B cell (primary cell): ENCODE measurements around the gene NIPSNAP2. TPM values are rescaled to one million over a fixed set of nuclear protein-coding genes. Genes with fewer than 3 reads are reported as not detected.

Source experiments
- ATAC-seq: fragments of 200-7000 bp; cut with Tn5 transposase; one replicate; pipeline ENCODE4 v1.10.0; 2021; ENCODE audit warnings: low read depth, mild to moderate bottlenecking, moderate number of reproducible peaks, moderate library complexity
- CTCF ChIA-PET: fragments of 350-600 bp; sonication (Branson Sonifier 250); formaldehyde crosslinking; loops from one replicate; lab custom pipeline; 2021; ENCODE audit warnings: antibody characterized with exemption, inconsistent platforms; lab: Charles Lee
- POLR2A ChIA-PET: fragments of 350-600 bp; sonication (Branson Sonifier 250); formaldehyde crosslinking; loops from one replicate; lab custom pipeline; 2021; ENCODE audit warnings: antibody characterized with exemption; lab: Charles Lee
- DNase-seq: peaks from one replicate; pipeline ENCODE4 v3.0.0; 2013
- H2AFZ ChIP-seq: 2 replicates; pipeline ENCODE4 v1.6.1; 2012; ENCODE audit warnings: mild to moderate bottlenecking, low read depth, low read length; ENCODE audit not compliant: insufficient read depth, poor library complexity, severe bottlenecking
- H3K27ac ChIP-seq, 2 donors: 1 replicate in 1 of 2; 2 replicates in 1 of 2; pipeline ENCODE4 v1.5.1; 2012 to 2013; ENCODE audit warnings: low read length in 2 of 2, mild to moderate bottlenecking in 2 of 2, moderate library complexity in 1 of 2
- H3K27me3 ChIP-seq, 4 experiments: fragments of 200-600 bp in 1 of 4; sonication (generic) in 1 of 4; replicated peaks in 1 of 4; 1 replicate in 2 of 4; 2 replicates in 2 of 4; pipeline versions ENCODE4 v1.6.1 to v1.7.0; 2013 to 2016; ENCODE audit warnings: low read length in 3 of 4, mild to moderate bottlenecking in 2 of 4, mixed read lengths in 1 of 4, moderate library complexity in 1 of 4; ENCODE audit not compliant: insufficient read depth in 4 of 4, control insufficient read depth in 3 of 4; ENCODE audit errors: control extremely low read depth in 1 of 4
- H3K36me3 ChIP-seq, 2 experiments: replicated peaks in 1 of 2; 1 replicate in 1 of 2; 2 replicates in 1 of 2; pipeline versions ENCODE4 v1.6.1 to v1.7.1; 2013; ENCODE audit warnings: low read length in 1 of 2; ENCODE audit not compliant: insufficient read depth in 2 of 2, control insufficient read depth in 1 of 2; ENCODE audit errors: control extremely low read depth in 1 of 2, extremely low read depth in 1 of 2
- H3K4me1 ChIP-seq, 2 donors: fragments of 200-600 bp in 1 of 2; sonication (generic) in 1 of 2; 1 replicate in 1 of 2; 2 replicates in 1 of 2; pipeline versions ENCODE4 v1.5.1 to v1.6.1; 2013 to 2017; ENCODE audit warnings: low read length in 2 of 2; ENCODE audit not compliant: control insufficient read depth in 2 of 2, insufficient read depth in 2 of 2
- H3K4me2 ChIP-seq: replicated peaks from 2 replicates; pipeline ENCODE3; 2012; ENCODE audit warnings: mild to moderate bottlenecking, low read depth, low read length; ENCODE audit not compliant: poor library complexity, severe bottlenecking
- H3K4me3 ChIP-seq, 5 experiments: fragments of 200-600 bp in 1 of 5; sonication (generic) in 1 of 5; 1 replicate in 3 of 5; 2 replicates in 2 of 5; pipeline versions ENCODE4 v1.5.1 to v1.7.0; 2011 to 2016; ENCODE audit warnings: low read length in 4 of 5, mild to moderate bottlenecking in 4 of 5, low read depth in 2 of 5, control low read depth in 1 of 5, moderate library complexity in 1 of 5; ENCODE audit not compliant: insufficient read depth in 1 of 5; ENCODE audit errors: control extremely low read depth in 1 of 5, extremely low read depth in 1 of 5
- H3K79me2 ChIP-seq: fragments of 200-600 bp; sonication (generic); one replicate; pipeline ENCODE4 v1.6.0; 2016; ENCODE audit warnings: low read length; ENCODE audit not compliant: control insufficient read depth, insufficient read depth
- H3K9ac ChIP-seq: fragments of 200-600 bp; sonication (generic); 2 replicates; pipeline ENCODE4 v1.6.1; 2017; ENCODE audit warnings: mild to moderate bottlenecking, low read length, moderate library complexity
- H3K9me3 ChIP-seq, 3 donors: one replicate each; pipeline versions ENCODE4 v1.6.1 to v1.7.1; 2013; ENCODE audit warnings: low read length in 2 of 3; ENCODE audit not compliant: control insufficient read depth in 2 of 3, insufficient read depth in 1 of 3; ENCODE audit errors: control extremely low read depth in 1 of 3
- H4K20me1 ChIP-seq: 2 replicates; pipeline ENCODE4 v1.6.0; 2012; ENCODE audit warnings: mild to moderate bottlenecking, low read length; ENCODE audit not compliant: insufficient read depth, control insufficient read depth, poor library complexity, severe bottlenecking
- H3K27ac Mint-ChIP-seq: one replicate; pipeline ENCODE4 v1.8.0; 2021; ENCODE audit warnings: mixed read lengths
- H3K27me3 Mint-ChIP-seq: one replicate; pipeline ENCODE4 v1.8.0; 2021; ENCODE audit warnings: mixed read lengths
- H3K4me1 Mint-ChIP-seq: one replicate; pipeline ENCODE4 v1.8.0; 2021; ENCODE audit warnings: mixed read lengths
- H3K4me3 Mint-ChIP-seq: one replicate; pipeline ENCODE4 v1.8.0; 2021; ENCODE audit warnings: mixed read lengths
- H3K9me3 Mint-ChIP-seq: one replicate; pipeline ENCODE4 v1.8.0; 2022; ENCODE audit warnings: mixed read lengths; ENCODE audit not compliant: insufficient read depth
- EZH2 ChIP-seq: IDR thresholded peaks from 2 replicates; pipeline ENCODE4 v1.6.1; 2012; ENCODE audit warnings: borderline replicate concordance, low read depth, mild to moderate bottlenecking, moderate library complexity, low read length; ENCODE audit not compliant: insufficient read depth, poor library complexity, severe bottlenecking
- WGBS: methylation state at CpG from one replicate; pipeline ENCODE4 v1.1.5; 2013; ENCODE audit warnings: missing lambda C conversion rate; ENCODE audit not compliant: insufficient coverage; 5-methylcytosine and 5-hydroxymethylcytosine counted together
- intact Hi-C: fragments of 100-400 bp; cut with micrococcal nuclease; formaldehyde crosslinking; loops from one replicate; pipeline ENCODE4 v1.10.0; 2022
- polyA plus RNA-seq: library from polyadenylated mRNA; depleted of rRNA; stranded (reverse); fragments of >200 nt; gene quantifications from 2 replicates; pipeline ENCODE4 v1.2.3, GENCODE V29; 2012
- total RNA-seq, 2 donors: library from RNA; stranded (reverse); fragments of 120-200 nt in 1 of 2; gene quantifications; 1 replicate in 1 of 2; 2 replicates in 1 of 2; pipeline versions ENCODE4 v1.2.3 to v1.2.4, GENCODE V29; 2013 to 2022
- TF ChIP-seq, protein P1 (sequence below): fragments of 200-600 bp; IDR thresholded peaks from one replicate; pipeline ENCODE4 v1.8.0; 2022; ENCODE audit warnings: antibody characterized with exemption, mild to moderate bottlenecking

NIPSNAP2 gene
- total and polyA plus RNA-seq, 2 donors (not counting 1 experiment from before 2014, with no cell fraction given): 19.6 to 40.4 TPM

- Histone ChIP-seq H2AFZ (no peak overlapping the region), H3K79me2 (no peaks in the 10 kb centered on the region), H3K4me1 (no peaks in the 10 kb centered on the region), H3K36me3 (no peaks in the 10 kb centered on the region), H4K20me1 (no peaks in the 10 kb centered on the region), H3K27ac (no peak overlapping the region), H3K27me3 (no peaks in the 10 kb centered on the region), H3K4me2 (no peak overlapping the region), H3K4me3 (no peak overlapping the region), H3K9me3 (peaks cover 3 to 39% (median 26%) of the 10 kb centered on the region in 3 donors), H3K9ac (no peak overlapping the region)
- no peak for ATAC-seq
- H3K27ac Mint-ChIP-seq: no peak overlapping the region
- POLR2A ChIA-PET: no interaction called here
- peaks cover 14% of the 10 kb centered on the region for H3K9me3 Mint-ChIP-seq
- no peaks in the 10 kb centered on the region for H3K4me1 Mint-ChIP-seq
- TF ChIP-seq, protein P1, sequence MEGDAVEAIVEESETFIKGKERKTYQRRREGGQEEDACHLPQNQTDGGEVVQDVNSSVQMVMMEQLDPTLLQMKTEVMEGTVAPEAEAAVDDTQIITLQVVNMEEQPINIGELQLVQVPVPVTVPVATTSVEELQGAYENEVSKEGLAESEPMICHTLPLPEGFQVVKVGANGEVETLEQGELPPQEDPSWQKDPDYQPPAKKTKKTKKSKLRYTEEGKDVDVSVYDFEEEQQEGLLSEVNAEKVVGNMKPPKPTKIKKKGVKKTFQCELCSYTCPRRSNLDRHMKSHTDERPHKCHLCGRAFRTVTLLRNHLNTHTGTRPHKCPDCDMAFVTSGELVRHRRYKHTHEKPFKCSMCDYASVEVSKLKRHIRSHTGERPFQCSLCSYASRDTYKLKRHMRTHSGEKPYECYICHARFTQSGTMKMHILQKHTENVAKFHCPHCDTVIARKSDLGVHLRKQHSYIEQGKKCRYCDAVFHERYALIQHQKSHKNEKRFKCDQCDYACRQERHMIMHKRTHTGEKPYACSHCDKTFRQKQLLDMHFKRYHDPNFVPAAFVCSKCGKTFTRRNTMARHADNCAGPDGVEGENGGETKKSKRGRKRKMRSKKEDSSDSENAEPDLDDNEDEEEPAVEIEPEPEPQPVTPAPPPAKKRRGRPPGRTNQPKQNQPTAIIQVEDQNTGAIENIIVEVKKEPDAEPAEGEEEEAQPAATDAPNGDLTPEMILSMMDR: no peak
- no peak for TF ChIP-seq EZH2
- WGBS: no CpG with 5 or more reads among the region's 7 CpGs
- intact Hi-C loops: no loop called here
- DNase-seq: no peak
- H3K4me3 Mint-ChIP-seq: no peak overlapping the region
- CTCF ChIA-PET: no interaction called here
- no peaks in the 10 kb centered on the region for H3K27me3 Mint-ChIP-seq
Measured at GRCh38 chr7:55939514-55940123, 24.8 kb upstream of the NIPSNAP2 start.

DNA sequence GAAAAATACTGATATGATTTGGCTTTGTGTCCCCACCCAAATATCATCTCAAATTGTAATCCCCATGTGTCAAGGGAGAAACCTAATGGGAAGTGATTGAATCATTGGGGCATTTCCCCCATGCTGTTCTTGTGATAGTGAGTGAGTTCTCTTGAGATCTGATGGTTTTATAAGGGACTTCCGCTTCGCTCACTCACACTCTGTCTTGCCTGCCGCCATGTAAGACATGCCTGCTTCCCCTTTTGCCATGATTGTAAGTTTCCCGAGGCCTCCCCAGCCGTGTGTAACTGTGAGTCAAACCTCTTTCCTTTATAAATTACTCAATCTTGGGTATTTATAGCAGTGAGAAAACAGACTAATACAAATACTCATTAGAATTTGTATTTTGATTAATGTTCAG, 17.8 kb upstream of the NIPSNAP2 start:
- no peaks in the 10 kb centered on the region for H3K36me3 ChIP-seq
- H3K9ac ChIP-seq: no peak overlapping the region
- WGBS: no CpG with 5 or more reads among the region's 5 CpGs
- no peak for TF ChIP-seq EZH2
- TF ChIP-seq, protein P1: no peak
- H3K27ac ChIP-seq: no peak overlapping the region
- no peak overlapping the region for H3K4me2 ChIP-seq
- intact Hi-C loops: no loop called here
- H3K27ac Mint-ChIP-seq: no peak overlapping the region
- no peak overlapping the region for H3K4me3 ChIP-seq
- H4K20me1 ChIP-seq: no peaks in the 10 kb centered on the region
- CTCF ChIA-PET: no interaction called here
- H3K9me3 ChIP-seq: peaks cover 0 to 7% (median 1%) of the 10 kb centered on the region in 3 donors
- H3K27me3 Mint-ChIP-seq: no peaks in the 10 kb centered on the region
- no peaks in the 10 kb centered on the region for H3K79me2 ChIP-seq
- H3K4me1 Mint-ChIP-seq: peaks cover under 1% of the 10 kb centered on the region
- no peak for ATAC-seq
- POLR2A ChIA-PET: no interaction called here
- no peak overlapping the region for H2AFZ ChIP-seq
- no peak overlapping the region for H3K4me3 Mint-ChIP-seq
- no peak for DNase-seq
- peaks cover 0 to 5% of the 10 kb centered on the region in 2 donors for H3K4me1 ChIP-seq
- H3K27me3 ChIP-seq: no peaks in the 10 kb centered on the region
- peaks cover 9% of the 10 kb centered on the region for H3K9me3 Mint-ChIP-seq
